WTC11 (cell line): ENCODE results near the gene PTTG1IP2. TPM values are rescaled to one million over a fixed set of nuclear protein-coding genes. Genes with fewer than 3 reads are reported as not detected.

Source experiments
- ATAC-seq: fragments of 200-7000 bp; cut with Tn5 transposase; 2 replicates; pipeline ENCODE4 v1.10.0; 2021; ENCODE audit warnings: mild to moderate bottlenecking, moderate library complexity
- CTCF ChIA-PET: fragments of 300-600 bp; sonication (Branson Sonifier 250); formaldehyde crosslinking; loops from one replicate; lab custom pipeline; 2021; ENCODE audit warnings: antibody characterized with exemption; lab: Charles Lee
- POLR2A ChIA-PET: fragments of 350-600 bp; sonication (Branson Sonifier 250); formaldehyde crosslinking; loops from one replicate; lab custom pipeline; 2021; ENCODE audit warnings: antibody characterized with exemption; lab: Charles Lee
- DNase-seq: peaks from one replicate; pipeline ENCODE4 v3.0.0; 2021; ENCODE audit warnings: low spot score
- H3K27ac Mint-ChIP-seq: 2 replicates; pipeline ENCODE4 v1.8.0; 2021; ENCODE audit warnings: mixed read lengths
- H3K27me3 Mint-ChIP-seq: 2 replicates; pipeline ENCODE4 v1.8.0; 2021; ENCODE audit warnings: low read depth, mild to moderate bottlenecking, moderate library complexity, mixed read lengths
- H3K36me3 Mint-ChIP-seq: 2 replicates; pipeline ENCODE4 v1.8.0; 2021; ENCODE audit warnings: mixed read lengths
- H3K4me1 Mint-ChIP-seq: 2 replicates; pipeline ENCODE4 v1.8.0; 2022; ENCODE audit warnings: mixed read lengths
- H3K4me3 Mint-ChIP-seq: 2 replicates; pipeline ENCODE4 v1.8.0; 2021; ENCODE audit warnings: mild to moderate bottlenecking, moderate library complexity, mixed read lengths
- H3K9me3 Mint-ChIP-seq: 2 replicates; pipeline ENCODE4 v1.8.0; 2021; ENCODE audit warnings: mixed read lengths
- AR ChIP-seq: fragments of 250-450 bp; sonication (Bioruptor Pico); IDR thresholded peaks from 2 replicates; pipeline ENCODE4 v1.9.0; 2021; ENCODE audit warnings: mild to moderate bottlenecking
- ATF1 ChIP-seq: sonication (generic); formaldehyde crosslinking; IDR thresholded peaks from 2 replicates; pipeline ENCODE4 v1.8.1; 2023; ENCODE audit warnings: mild to moderate bottlenecking, moderate library complexity, missing genetic modification reagents
- CREB1 ChIP-seq: sonication (generic); formaldehyde crosslinking; IDR thresholded peaks from 2 replicates; pipeline ENCODE4 v1.8.0; 2023; ENCODE audit warnings: mild to moderate bottlenecking, missing genetic modification reagents
- CREM ChIP-seq: sonication (generic); formaldehyde crosslinking; IDR thresholded peaks from 2 replicates; pipeline ENCODE4 v1.8.1; 2022; ENCODE audit warnings: mild to moderate bottlenecking, missing genetic modification reagents, moderate library complexity
- EMX1 ChIP-seq: fragments of 250-450 bp; sonication (Bioruptor Pico); IDR thresholded peaks from 2 replicates; pipeline ENCODE4 v1.8.0; 2021; ENCODE audit warnings: mild to moderate bottlenecking
- FOXP4 ChIP-seq: sonication (generic); formaldehyde crosslinking; IDR thresholded peaks from 2 replicates; pipeline ENCODE4 v1.8.0; 2022; ENCODE audit warnings: mild to moderate bottlenecking, missing genetic modification reagents
- GRHL2 ChIP-seq: fragments of 250-450 bp; sonication (Bioruptor Pico); IDR thresholded peaks from 2 replicates; pipeline ENCODE4 v1.8.0; 2022; ENCODE audit warnings: mild to moderate bottlenecking, moderate library complexity; ENCODE audit not compliant: insufficient replicate concordance, severe bottlenecking
- IRF1 ChIP-seq: sonication (generic); formaldehyde crosslinking; IDR thresholded peaks from 2 replicates; pipeline ENCODE4 v1.8.0; 2023; ENCODE audit warnings: missing genetic modification reagents
- IRF2 ChIP-seq: sonication (generic); formaldehyde crosslinking; IDR thresholded peaks from 2 replicates; pipeline ENCODE4 v1.8.0; 2022; ENCODE audit warnings: low read depth, missing genetic modification reagents, borderline replicate concordance
- NR2C2 ChIP-seq: sonication (generic); formaldehyde crosslinking; IDR thresholded peaks from 2 replicates; pipeline ENCODE4 v1.8.0; 2022; ENCODE audit warnings: mild to moderate bottlenecking, missing genetic modification reagents
- OVOL2 ChIP-seq: fragments of 250-450 bp; sonication (Bioruptor Pico); IDR thresholded peaks from 2 replicates; pipeline ENCODE4 v1.9.0; 2021; ENCODE audit warnings: mild to moderate bottlenecking, borderline replicate concordance
- ZBTB43 ChIP-seq: sonication (generic); formaldehyde crosslinking; IDR thresholded peaks from 2 replicates; pipeline ENCODE4 v1.8.1; 2023; ENCODE audit warnings: mild to moderate bottlenecking, missing genetic modification reagents
- ZNF219 ChIP-seq: sonication (generic); formaldehyde crosslinking; IDR thresholded peaks from 2 replicates; pipeline ENCODE4 v1.8.0; 2023; ENCODE audit warnings: missing genetic modification reagents, mild to moderate bottlenecking, borderline replicate concordance
- ZNF671 ChIP-seq: fragments of 250-450 bp; sonication (Bioruptor Pico); IDR thresholded peaks from 2 replicates; pipeline ENCODE4 v1.8.0; 2021; ENCODE audit warnings: mild to moderate bottlenecking
- total RNA-seq: library from RNA; stranded (reverse); gene quantifications from 3 replicates; pipeline ENCODE4 v1.2.3, GENCODE V29; 2021
- TF ChIP-seq, protein P1 (sequence below): sonication (generic); formaldehyde crosslinking; IDR thresholded peaks from 2 replicates; pipeline ENCODE4 v1.8.0; 2022; ENCODE audit warnings: mild to moderate bottlenecking, missing genetic modification reagents
- TF ChIP-seq, protein P2 (sequence below): sonication (generic); formaldehyde crosslinking; IDR thresholded peaks from 2 replicates; pipeline ENCODE4 v1.8.1; 2023; ENCODE audit warnings: mild to moderate bottlenecking, missing genetic modification reagents
- TF ChIP-seq, protein P3 (sequence below): fragments of 250-450 bp; sonication (Bioruptor Pico); IDR thresholded peaks from 2 replicates; pipeline ENCODE4 v2.1.2; 2022; ENCODE audit warnings: mild to moderate bottlenecking, moderate library complexity

The PTTG1IP2 gene
- total RNA-seq, 1 experiment from 2014 or later, result not detected

GRCh38 chr7:90495241-90495640 is 25.8 kb downstream of the PTTG1IP2 start:
- no peak overlapping the region for H3K4me3 Mint-ChIP-seq
- POLR2A ChIA-PET, result no interaction called here
- H3K9me3 Mint-ChIP-seq, result no peaks in the 10 kb centered on the region
- DNase-seq (no peak), ATAC-seq (no peak)
- CTCF ChIA-PET, result no interaction called here
- no peaks in the 10 kb centered on the region for H3K27me3 Mint-ChIP-seq
- H3K27ac Mint-ChIP-seq, result no peak overlapping the region
- H3K36me3 Mint-ChIP-seq, result no peaks in the 10 kb centered on the region
- no peaks in the 10 kb centered on the region for H3K4me1 Mint-ChIP-seq
- TF ChIP-seq, protein P1, sequence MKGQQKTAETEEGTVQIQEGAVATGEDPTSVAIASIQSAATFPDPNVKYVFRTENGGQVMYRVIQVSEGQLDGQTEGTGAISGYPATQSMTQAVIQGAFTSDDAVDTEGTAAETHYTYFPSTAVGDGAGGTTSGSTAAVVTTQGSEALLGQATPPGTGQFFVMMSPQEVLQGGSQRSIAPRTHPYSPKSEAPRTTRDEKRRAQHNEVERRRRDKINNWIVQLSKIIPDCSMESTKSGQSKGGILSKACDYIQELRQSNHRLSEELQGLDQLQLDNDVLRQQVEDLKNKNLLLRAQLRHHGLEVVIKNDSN, result no peak
- TF ChIP-seq FOXP4 (CRISPR knock-in tag), result no peak
- no peak for TF ChIP-seq OVOL2
- TF ChIP-seq AR (CRISPR knock-in tag), result no peak
- TF ChIP-seq CREB1, result no peak
- TF ChIP-seq IRF2, result no peak
- TF ChIP-seq IRF1 (CRISPR knock-in tag), result no peak
- TF ChIP-seq EMX1 (CRISPR knock-in tag), result no peak
- TF ChIP-seq ZNF671, result no peak
- TF ChIP-seq ATF1 (CRISPR knock-in tag), result no peak
- TF ChIP-seq ZBTB43, result no peak
- TF ChIP-seq, protein P2, sequence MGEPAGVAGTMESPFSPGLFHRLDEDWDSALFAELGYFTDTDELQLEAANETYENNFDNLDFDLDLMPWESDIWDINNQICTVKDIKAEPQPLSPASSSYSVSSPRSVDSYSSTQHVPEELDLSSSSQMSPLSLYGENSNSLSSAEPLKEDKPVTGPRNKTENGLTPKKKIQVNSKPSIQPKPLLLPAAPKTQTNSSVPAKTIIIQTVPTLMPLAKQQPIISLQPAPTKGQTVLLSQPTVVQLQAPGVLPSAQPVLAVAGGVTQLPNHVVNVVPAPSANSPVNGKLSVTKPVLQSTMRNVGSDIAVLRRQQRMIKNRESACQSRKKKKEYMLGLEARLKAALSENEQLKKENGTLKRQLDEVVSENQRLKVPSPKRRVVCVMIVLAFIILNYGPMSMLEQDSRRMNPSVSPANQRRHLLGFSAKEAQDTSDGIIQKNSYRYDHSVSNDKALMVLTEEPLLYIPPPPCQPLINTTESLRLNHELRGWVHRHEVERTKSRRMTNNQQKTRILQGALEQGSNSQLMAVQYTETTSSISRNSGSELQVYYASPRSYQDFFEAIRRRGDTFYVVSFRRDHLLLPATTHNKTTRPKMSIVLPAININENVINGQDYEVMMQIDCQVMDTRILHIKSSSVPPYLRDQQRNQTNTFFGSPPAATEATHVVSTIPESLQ (CRISPR knock-in tag), result no peak
- no peak for TF ChIP-seq GRHL2 (CRISPR knock-in tag)
- no peak for TF ChIP-seq ZNF219 (CRISPR knock-in tag)
- TF ChIP-seq NR2C2 (CRISPR knock-in tag), result no peak
- no peak for TF ChIP-seq CREM (CRISPR knock-in tag)
- TF ChIP-seq, protein P3, sequence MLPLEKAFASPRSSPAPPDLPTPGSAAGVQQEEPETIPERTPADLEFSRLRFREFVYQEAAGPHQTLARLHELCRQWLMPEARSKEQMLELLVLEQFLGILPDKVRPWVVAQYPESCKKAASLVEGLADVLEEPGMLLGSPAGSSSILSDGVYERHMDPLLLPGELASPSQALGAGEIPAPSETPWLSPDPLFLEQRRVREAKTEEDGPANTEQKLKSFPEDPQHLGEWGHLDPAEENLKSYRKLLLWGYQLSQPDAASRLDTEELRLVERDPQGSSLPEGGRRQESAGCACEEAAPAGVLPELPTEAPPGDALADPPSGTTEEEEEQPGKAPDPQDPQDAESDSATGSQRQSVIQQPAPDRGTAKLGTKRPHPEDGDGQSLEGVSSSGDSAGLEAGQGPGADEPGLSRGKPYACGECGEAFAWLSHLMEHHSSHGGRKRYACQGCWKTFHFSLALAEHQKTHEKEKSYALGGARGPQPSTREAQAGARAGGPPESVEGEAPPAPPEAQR (CRISPR knock-in tag), result no peak
